Trophoblast cell (in vitro differentiated cells and primary cell): ENCODE results near the gene ESYT1.
A peak's percentile ranks its signal among the peaks of the same experiment; 100 is the strongest.

Source experiments
- DNase-seq, 2 donors: peaks; one replicate each; pipeline ENCODE4 v3.0.0-alpha.2; 2016
- H2AFZ ChIP-seq: 2 replicates; pipeline ENCODE4 v1.6.1; 2013; ENCODE audit warnings: low read length, moderate library complexity, mild to moderate bottlenecking; ENCODE audit not compliant: insufficient read depth, poor library complexity
- H2AK5ac ChIP-seq: 2 replicates; pipeline ENCODE4 v1.6.1; 2013; ENCODE audit warnings: mild to moderate bottlenecking, low read length
- H2BK120ac ChIP-seq: 2 replicates; pipeline ENCODE4 v1.6.1; 2013; ENCODE audit warnings: low read length, mild to moderate bottlenecking, moderate library complexity; ENCODE audit not compliant: insufficient read depth, poor library complexity
- H2BK12ac ChIP-seq: 2 replicates; pipeline ENCODE4 v1.6.1; 2013; ENCODE audit warnings: mild to moderate bottlenecking, low read length, moderate library complexity
- H2BK5ac ChIP-seq: 2 replicates; pipeline ENCODE4 v1.6.1; 2013; ENCODE audit warnings: low read length, low read depth, moderate library complexity, mild to moderate bottlenecking; ENCODE audit not compliant: poor library complexity
- H3K14ac ChIP-seq: 2 replicates; pipeline ENCODE4 v1.6.1; 2013; ENCODE audit warnings: mild to moderate bottlenecking, low read length
- H3K18ac ChIP-seq: 2 replicates; pipeline ENCODE4 v1.6.1; 2013; ENCODE audit warnings: mild to moderate bottlenecking, low read length
- H3K23ac ChIP-seq: 2 replicates; pipeline ENCODE4 v1.6.1; 2013; ENCODE audit warnings: low read length
- H3K27ac ChIP-seq: 2 replicates; pipeline ENCODE4 v1.5.1; 2013; ENCODE audit warnings: low read depth, mild to moderate bottlenecking, inconsistent platforms, low read length, moderate library complexity
- H3K27me3 ChIP-seq: 2 replicates; pipeline ENCODE4 v1.6.1; 2013; ENCODE audit warnings: inconsistent platforms, mild to moderate bottlenecking, low read length, moderate library complexity; ENCODE audit not compliant: insufficient read depth
- H3K36me3 ChIP-seq, 2 experiments: 1 replicate in 1 of 2; 2 replicates in 1 of 2; pipeline ENCODE4 v1.6.1; 2013; ENCODE audit warnings: low read length in 2 of 2, mild to moderate bottlenecking in 2 of 2, moderate library complexity in 1 of 2; ENCODE audit not compliant: insufficient read depth in 2 of 2, control insufficient read depth in 1 of 2
- H3K4ac ChIP-seq: 2 replicates; pipeline ENCODE4 v1.6.1; 2013; ENCODE audit warnings: low read depth, mild to moderate bottlenecking, low read length, moderate library complexity
- H3K4me1 ChIP-seq, 2 experiments: 1 replicate in 1 of 2; 2 replicates in 1 of 2; pipeline ENCODE4 v1.6.1; 2013; ENCODE audit warnings: low read length in 2 of 2, mild to moderate bottlenecking in 2 of 2, moderate library complexity in 1 of 2; ENCODE audit not compliant: insufficient read depth in 2 of 2, control insufficient read depth in 1 of 2
- H3K4me2 ChIP-seq: 2 replicates; pipeline ENCODE4 v1.6.1; 2013; ENCODE audit warnings: inconsistent platforms, mild to moderate bottlenecking, low read length, moderate library complexity
- H3K4me3 ChIP-seq: 2 replicates; pipeline ENCODE4 v1.5.1; 2013; ENCODE audit warnings: mild to moderate bottlenecking, low read depth, low read length, inconsistent platforms
- H3K79me1 ChIP-seq: one replicate; pipeline ENCODE4 v1.6.1; 2013; ENCODE audit warnings: low read length
- H3K79me2 ChIP-seq: 2 replicates; pipeline ENCODE4 v1.6.1; 2013; ENCODE audit warnings: low read length, mild to moderate bottlenecking; ENCODE audit not compliant: control insufficient read depth, insufficient read depth, poor library complexity
- H3K9ac ChIP-seq: 2 replicates; pipeline ENCODE4 v1.6.1; 2013; ENCODE audit warnings: mild to moderate bottlenecking, low read length
- H3K9me3 ChIP-seq: 2 replicates; pipeline ENCODE4 v1.6.1; 2013; ENCODE audit warnings: low read depth, mild to moderate bottlenecking, control low read depth, inconsistent platforms, low read length; ENCODE audit not compliant: insufficient read depth
- H4K12ac ChIP-seq: 2 replicates; pipeline ENCODE4 v1.6.1; 2013; ENCODE audit warnings: low read depth, mild to moderate bottlenecking, low read length, moderate library complexity
- H4K8ac ChIP-seq: 2 replicates; pipeline ENCODE4 v1.6.1; 2013; ENCODE audit warnings: low read depth, mild to moderate bottlenecking, low read length, moderate library complexity
- H4K91ac ChIP-seq: one replicate; pipeline ENCODE4 v1.6.1; 2013; ENCODE audit warnings: low read depth, mild to moderate bottlenecking, low read length, moderate library complexity
- WGBS: extraction: QIAGEN DNeasy Blood & Tissue Kit; methylation state at CpG from one replicate; pipeline ENCODE4 v1.1.7; 2013; ENCODE audit warnings: missing lambda C conversion rate; ENCODE audit not compliant: insufficient read length, insufficient coverage; ENCODE audit errors: extremely low coverage; 5-methylcytosine and 5-hydroxymethylcytosine counted together

Gene ESYT1

DNA sequence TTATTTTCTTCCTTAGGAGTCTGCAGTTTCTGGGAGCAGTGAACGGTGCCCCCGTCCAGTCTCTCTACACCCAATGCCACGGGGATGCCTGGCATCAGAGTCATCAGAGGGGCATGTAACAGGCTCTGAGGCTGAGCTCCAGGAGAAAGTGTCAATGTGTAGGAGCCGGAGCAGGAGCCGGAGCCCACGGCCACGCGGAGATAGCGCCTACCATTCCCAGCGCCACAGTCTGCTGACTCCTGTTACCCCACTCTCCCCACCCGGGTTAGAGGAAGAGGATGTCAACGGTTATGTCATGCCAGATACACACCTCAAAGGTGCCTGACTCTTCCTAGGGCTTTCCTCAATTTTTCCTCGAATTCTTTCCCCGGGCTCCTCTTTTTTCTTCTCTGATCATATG is 27.0 kb upstream of the ESYT1 start:
- Histone ChIP-seq H3K9ac (no peak overlapping the region), H3K27me3 (no peaks in the 10 kb centered on the region), H3K4me1 (peaks cover 0 to 4% of the 10 kb centered on the region in 2 experiments), H2BK120ac (no peak overlapping the region), H3K18ac (no peak overlapping the region), H4K8ac (no peak overlapping the region), H3K4me3 (no peak overlapping the region), H2AFZ (no peak overlapping the region), H4K91ac (no peak overlapping the region), H3K4ac (no peak overlapping the region), H3K4me2 (no peak overlapping the region), H3K9me3 (no peaks in the 10 kb centered on the region), H2AK5ac (no peak overlapping the region), H3K14ac (no peak overlapping the region), H2BK12ac (no peak overlapping the region), H4K12ac (no peak overlapping the region), H2BK5ac (no peak overlapping the region), H3K79me2 (peaks cover 10% of the 10 kb centered on the region), H3K27ac (no peak overlapping the region), H3K36me3 (peaks cover 33 to 44% of the 10 kb centered on the region in 2 experiments), H3K79me1 (peaks cover 8% of the 10 kb centered on the region), H3K23ac (no peak overlapping the region)
- DNase-seq: no peak
- no CpG with 5 or more reads among the region's 14 CpGs for WGBS

DNA sequence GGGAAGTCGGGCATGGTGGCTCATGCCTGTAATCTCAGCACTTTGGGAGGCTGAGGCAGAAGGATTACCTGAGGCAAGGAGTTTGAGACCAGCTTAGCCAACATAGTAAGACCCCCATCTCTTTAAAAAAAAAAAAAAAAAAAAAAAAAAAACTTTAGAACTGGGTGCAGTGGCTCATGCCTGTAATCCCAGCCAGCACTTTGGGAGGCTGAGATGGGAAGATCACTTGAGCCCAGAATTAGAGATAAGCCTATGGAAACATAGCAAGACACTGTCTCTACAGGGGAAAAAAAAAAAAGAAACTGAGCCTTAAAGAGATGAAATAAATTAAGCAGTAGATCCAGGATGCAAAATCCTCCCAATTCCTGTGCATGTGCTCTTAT is 25.4 kb upstream of the ESYT1 start:
- H4K8ac ChIP-seq: no peak overlapping the region
- no peak overlapping the region for H2BK120ac ChIP-seq
- peaks cover 27 to 37% of the 10 kb centered on the region in 2 experiments for H3K36me3 ChIP-seq
- no peak overlapping the region for H2AFZ ChIP-seq
- no peak overlapping the region for H2BK12ac ChIP-seq
- no peak overlapping the region for H4K91ac ChIP-seq
- H3K4me3 ChIP-seq: no peak overlapping the region
- peaks cover 0 to 4% of the 10 kb centered on the region in 2 experiments for H3K4me1 ChIP-seq
- H3K4ac ChIP-seq: no peak overlapping the region
- H3K27ac ChIP-seq: no peak overlapping the region
- no peak overlapping the region for H3K14ac ChIP-seq
- H2AK5ac ChIP-seq: no peak overlapping the region
- WGBS: no CpG with 5 or more reads among the region's 1 CpG
- no peak overlapping the region for H3K9ac ChIP-seq
- no peak overlapping the region for H3K23ac ChIP-seq
- no peak overlapping the region for H2BK5ac ChIP-seq
- no peak overlapping the region for H4K12ac ChIP-seq
- no peaks in the 10 kb centered on the region for H3K9me3 ChIP-seq
- peaks cover 8% of the 10 kb centered on the region for H3K79me1 ChIP-seq
- H3K79me2 ChIP-seq: peaks cover 10% of the 10 kb centered on the region
- no peak for DNase-seq
- H3K27me3 ChIP-seq: no peaks in the 10 kb centered on the region
- no peak overlapping the region for H3K18ac ChIP-seq
- no peak overlapping the region for H3K4me2 ChIP-seq

DNA sequence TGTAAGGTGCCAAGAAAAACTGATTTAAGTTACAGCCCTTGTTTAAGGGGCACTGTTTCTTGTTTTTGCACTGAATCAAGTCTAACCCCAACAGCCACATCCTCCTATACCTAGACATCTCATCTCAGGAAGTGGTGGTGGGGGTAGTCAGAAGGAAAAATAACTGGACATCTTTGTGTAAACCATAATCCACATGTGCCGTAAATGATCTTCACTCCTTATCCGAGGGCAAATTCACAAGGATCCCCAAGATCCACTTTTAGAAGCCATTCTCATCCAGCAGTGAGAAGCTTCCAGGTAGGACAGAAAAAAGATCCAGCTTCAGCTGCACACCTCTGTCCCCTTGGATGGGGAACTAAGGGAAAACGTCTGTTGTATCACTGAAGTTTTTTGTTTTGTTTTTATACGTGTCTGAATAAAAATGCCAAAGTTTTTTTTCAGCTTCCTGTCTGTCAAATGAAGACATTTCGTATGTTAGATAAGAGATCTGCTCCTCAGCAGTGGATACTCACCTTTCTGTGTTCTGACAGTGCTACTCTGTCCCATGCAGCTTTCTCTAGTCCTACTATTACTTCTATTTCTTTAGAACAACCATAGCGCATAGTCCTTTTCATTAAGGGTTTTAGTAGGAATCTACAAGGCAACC is 24.9 kb upstream of the ESYT1 start:
- Histone ChIP-seq H3K79me2 (peaks cover 10% of the 10 kb centered on the region), H3K4me1 (peaks cover 0 to 4% of the 10 kb centered on the region in 2 experiments), H3K14ac (no peak overlapping the region), H3K23ac (no peak overlapping the region), H4K91ac (no peak overlapping the region), H3K4me2 (peak overlapping the region; percentile 72), H3K9me3 (no peaks in the 10 kb centered on the region), H3K9ac (no peak overlapping the region), H3K27me3 (no peaks in the 10 kb centered on the region), H4K12ac (no peak overlapping the region), H3K36me3 (peaks cover 28 to 40% of the 10 kb centered on the region in 2 experiments), H3K4me3 (no peak overlapping the region), H2AK5ac (no peak overlapping the region), H2BK12ac (no peak overlapping the region), H2BK5ac (no peak overlapping the region), H2AFZ (no peak overlapping the region), H2BK120ac (no peak overlapping the region), H4K8ac (no peak overlapping the region), H3K27ac (peak overlapping the region; percentile 81), H3K4ac (no peak overlapping the region), H3K18ac (no peak overlapping the region), H3K79me1 (peaks cover 8% of the 10 kb centered on the region)
- no CpG with 5 or more reads among the region's 6 CpGs for WGBS
- DNase-seq: no peak

DNA sequence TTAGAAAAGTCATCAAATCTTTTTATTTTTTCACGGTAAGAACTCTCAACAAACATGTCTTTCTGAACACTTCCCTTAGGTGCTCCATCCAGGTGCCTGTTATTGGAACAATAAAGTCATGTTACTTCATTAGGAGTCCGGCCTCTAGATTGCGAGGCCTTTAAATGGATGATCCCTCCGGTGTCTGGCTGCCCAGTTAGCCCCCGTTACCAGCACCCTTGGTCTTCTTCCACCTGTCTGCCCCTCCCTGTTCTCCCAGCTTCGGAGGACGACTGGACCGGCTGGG is 24.3 kb upstream of the ESYT1 start:
- Histone ChIP-seq H3K9ac (peak overlapping the region; percentile 50), H2AK5ac (no peak overlapping the region), H3K18ac (peak overlapping the region; percentile 21), H4K8ac (peak overlapping the region; percentile 85), H3K79me1 (peaks cover 8% of the 10 kb centered on the region), H3K4me1 (peaks cover 0 to 4% of the 10 kb centered on the region in 2 experiments), H4K91ac (peak overlapping the region; percentile 78), H4K12ac (peak overlapping the region; percentile 76), H3K14ac (peak overlapping the region; percentile 78), H3K27me3 (no peaks in the 10 kb centered on the region), H2BK5ac (peak overlapping the region; percentile 21), H2BK120ac (no peak overlapping the region), H3K9me3 (no peaks in the 10 kb centered on the region), H3K36me3 (peaks cover 25 to 37% of the 10 kb centered on the region in 2 experiments), H3K4ac (peak overlapping the region; percentile 30), H3K79me2 (peaks cover 10% of the 10 kb centered on the region), H3K4me3 (peak overlapping the region; percentile 70), H2AFZ (peak overlapping the region; percentile 98), H2BK12ac (no peak overlapping the region), H3K23ac (no peak overlapping the region), H3K27ac (peak overlapping the region; percentile 81), H3K4me2 (peak overlapping the region; percentile 72)
- DNase-seq: no peak
- WGBS: no CpG with 5 or more reads among the region's 8 CpGs
